Endometrial microvascular endothelial cells (primary cell): ENCODE results near the gene CLDN6. TPM values are rescaled to one million over a fixed set of nuclear protein-coding genes. Genes with fewer than 3 reads are reported as not detected.

Experiments
- in situ Hi-C: cut with HindIII; loops from 2 replicates; pipeline ENCODE4 v1.10.0; 2017; ENCODE audit warnings: low sequenced_read_pairs, low pct_unique_long_range_greater_than_20kb; ENCODE audit errors: inconsistent ontology term
- total RNA-seq: library from RNA; depleted of rRNA; stranded (reverse); fragments of >200 nt; gene quantifications from one replicate; pipeline ENCODE4 v1.2.3, GENCODE V29; 2015; ENCODE audit errors: inconsistent ontology term

CLDN6 gene
- total RNA-seq, 1 donor from 2014 or later, result not detected

DNA sequence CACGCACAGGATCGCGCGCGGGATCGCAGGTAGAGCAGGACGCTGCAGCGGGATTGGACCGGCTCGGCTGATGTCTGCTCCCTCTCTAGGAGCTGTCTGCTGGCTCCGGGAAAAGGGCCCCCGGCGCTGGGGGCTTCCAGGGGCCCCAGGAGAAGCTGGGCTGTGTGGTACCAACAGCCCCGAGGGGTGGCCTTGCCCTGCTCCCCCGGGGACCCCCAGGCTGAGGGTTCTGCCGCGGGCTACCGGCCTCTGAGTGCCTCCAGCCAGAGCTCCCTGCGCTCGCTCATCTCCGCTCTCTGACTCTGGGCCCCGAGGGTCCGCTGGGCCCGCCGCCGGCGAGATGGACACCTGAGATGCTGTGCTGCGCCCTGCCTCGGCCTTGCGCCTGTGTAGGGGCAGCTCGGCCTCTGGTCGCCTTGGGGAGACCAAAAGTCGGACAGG is 50.2 kb downstream of the CLDN6 start:
- in situ Hi-C loops, result no loop called here

DNA sequence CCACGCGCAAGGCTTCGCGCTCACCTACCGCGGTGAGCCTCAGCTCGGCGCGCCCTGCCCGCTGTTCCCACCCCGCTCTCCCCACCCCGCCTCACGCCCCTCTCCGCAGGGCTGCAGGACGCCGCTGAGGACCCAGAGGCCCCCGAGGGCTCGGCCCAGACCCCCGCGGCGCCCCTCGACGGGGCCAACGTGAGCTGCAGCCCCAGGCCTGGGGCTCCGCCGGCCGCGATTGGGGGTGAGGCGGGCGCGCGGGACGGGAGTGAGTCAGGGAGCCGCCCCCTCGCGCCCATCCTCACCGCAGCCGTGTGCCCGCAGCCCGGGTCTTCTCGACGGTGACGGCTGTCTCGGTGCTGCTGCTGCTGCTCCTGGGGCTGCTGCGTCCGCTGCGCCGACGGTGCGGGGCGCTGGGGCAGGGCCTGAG is 50.8 kb downstream of the CLDN6 start:
- in situ Hi-C loops, result no loop called here

DNA sequence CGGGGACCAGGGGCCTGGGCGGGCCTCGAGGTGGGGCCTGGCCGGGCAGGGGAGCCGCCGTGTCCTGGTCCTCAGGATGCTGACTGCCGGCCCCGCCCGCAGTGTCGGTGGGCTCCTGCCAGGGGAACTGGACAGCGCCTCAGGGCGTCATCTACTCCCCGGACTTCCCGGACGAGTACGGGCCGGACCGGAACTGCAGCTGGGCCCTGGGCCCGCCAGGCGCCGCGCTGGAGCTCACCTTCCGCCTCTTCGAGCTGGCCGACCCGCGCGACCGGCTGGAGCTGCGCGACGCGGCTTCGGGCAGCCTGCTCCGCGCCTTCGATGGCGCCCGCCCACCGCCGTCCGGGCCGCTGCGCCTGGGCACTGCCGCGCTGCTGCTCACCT is 51.2 kb downstream of the CLDN6 start:
- in situ Hi-C loops, result no loop called here

GRCh38 chr16:2966043-2966807 is 51.8 kb downstream of the CLDN6 start:
- in situ Hi-C loops, result no loop called here

Other genes starting within 250 kb of the CLDN6 start
- gene ELOB, start 240.9 kb downstream of the CLDN6 start, total RNA-seq, result 108 TPM
- not detected for gene PRSS33, start 230.6 kb downstream of the CLDN6 start, total RNA-seq
- gene PRSS41, start 219.7 kb downstream of the CLDN6 start, total RNA-seq, result not detected
- gene PRSS21, start 200.9 kb downstream of the CLDN6 start, total RNA-seq, result 1.0 TPM
- not detected for gene ZG16B, start 187.9 kb downstream of the CLDN6 start, total RNA-seq
- gene PRSS22, start 160.0 kb downstream of the CLDN6 start, total RNA-seq, result not detected
- gene FLYWCH2, start 135.0 kb downstream of the CLDN6 start, total RNA-seq, result 44.1 TPM
- gene FLYWCH1, start 106.3 kb downstream of the CLDN6 start, total RNA-seq, result 42.6 TPM
- gene KREMEN2, start 53.9 kb downstream of the CLDN6 start, total RNA-seq, result not detected
- 27.3 TPM for gene PAQR4, start 48.8 kb downstream of the CLDN6 start, total RNA-seq
- 32.3 TPM for gene PKMYT1, start 37.7 kb downstream of the CLDN6 start, total RNA-seq
- not detected for gene CLDN9, start 5.3 kb downstream of the CLDN6 start, total RNA-seq
- gene TNFRSF12A, start 2.2 kb upstream of the CLDN6 start, total RNA-seq, result 263 TPM
- 13.2 TPM for gene HCFC1R1, start 5.8 kb upstream of the CLDN6 start, total RNA-seq
- 23.8 TPM for gene THOC6, start 5.9 kb upstream of the CLDN6 start, total RNA-seq
- gene BICDL2, start 18.8 kb upstream of the CLDN6 start, total RNA-seq, result not detected
- not detected for gene MMP25, start 28.4 kb upstream of the CLDN6 start, total RNA-seq
- 364 TPM for gene IL32, start 47.5 kb upstream of the CLDN6 start, total RNA-seq
- gene ZSCAN10, start 81.1 kb upstream of the CLDN6 start, total RNA-seq, result not detected
- 16.2 TPM for gene ZNF205, start 94.4 kb upstream of the CLDN6 start, total RNA-seq
- 3.5 TPM for gene ZNF213, start 116.8 kb upstream of the CLDN6 start, total RNA-seq
- not detected for gene OR1F1, start 170.0 kb upstream of the CLDN6 start, total RNA-seq
- gene ZNF200, start 217.0 kb upstream of the CLDN6 start, total RNA-seq, result 9.8 TPM
- not detected for gene MEFV, start 238.4 kb upstream of the CLDN6 start, total RNA-seq